Effector memory CD4-positive, alpha-beta T cell (primary cell): ENCODE data around the gene MLLT3.

Source experiments
- DNase-seq, 3 donors: peaks; one replicate each; pipeline ENCODE4 v3.0.0-alpha.2; 2020
- H3K27ac ChIP-seq: 2 replicates; pipeline ENCODE4 v1.7.0; 2013; ENCODE audit warnings: mild to moderate bottlenecking, low read length, moderate library complexity; ENCODE audit not compliant: insufficient read depth, poor library complexity, severe bottlenecking
- H3K27me3 ChIP-seq: replicated peaks from 2 replicates; pipeline ENCODE4 v1.7.0; 2013; ENCODE audit warnings: mild to moderate bottlenecking, low read length; ENCODE audit not compliant: insufficient read depth, control insufficient read depth, poor library complexity, severe bottlenecking
- H3K36me3 ChIP-seq: 2 replicates; pipeline ENCODE4 v1.7.0; 2013; ENCODE audit warnings: mild to moderate bottlenecking, low read length, moderate library complexity; ENCODE audit not compliant: control insufficient read depth, insufficient read depth
- H3K4me1 ChIP-seq: 2 replicates; pipeline ENCODE4 v1.7.0; 2013; ENCODE audit warnings: low read length, mild to moderate bottlenecking; ENCODE audit not compliant: control insufficient read depth, insufficient read depth, poor library complexity, severe bottlenecking
- H3K4me3 ChIP-seq: 2 replicates; pipeline ENCODE4 v1.7.0; 2013; ENCODE audit warnings: low read length, low read depth, mild to moderate bottlenecking; ENCODE audit not compliant: insufficient read depth, poor library complexity, severe bottlenecking
- H3K9me3 ChIP-seq: 2 replicates; pipeline ENCODE4 v1.7.0; 2013; ENCODE audit warnings: mild to moderate bottlenecking, low read length, moderate library complexity; ENCODE audit not compliant: control insufficient read depth

Gene MLLT3

DNA sequence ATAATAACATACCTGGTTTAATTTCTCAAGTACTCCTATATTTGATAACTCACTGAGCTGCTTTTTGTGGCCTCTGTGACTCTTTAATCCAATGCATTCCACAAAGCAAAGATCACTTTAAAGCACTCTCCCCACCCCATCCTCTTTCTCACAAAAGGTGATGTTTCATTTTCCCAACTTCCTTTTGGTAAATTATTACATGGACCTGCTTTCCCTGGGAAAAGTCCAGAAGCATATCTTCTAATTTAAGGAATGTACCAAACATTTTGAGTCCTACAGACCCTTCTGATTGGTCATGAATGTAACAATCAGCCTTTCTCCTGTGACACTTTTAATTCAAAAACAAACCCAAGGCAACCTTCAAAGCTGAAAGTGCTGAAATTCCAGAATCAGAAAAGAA is 71.1 kb downstream of the MLLT3 start:
- Histone ChIP-seq H3K27ac (no peak overlapping the region), H3K4me1 (peaks cover 19% of the 10 kb centered on the region), H3K4me3 (no peak overlapping the region), H3K27me3 (no peaks in the 10 kb centered on the region), H3K9me3 (no peaks in the 10 kb centered on the region), H3K36me3 (no peaks in the 10 kb centered on the region)
- no peak for DNase-seq

DNA sequence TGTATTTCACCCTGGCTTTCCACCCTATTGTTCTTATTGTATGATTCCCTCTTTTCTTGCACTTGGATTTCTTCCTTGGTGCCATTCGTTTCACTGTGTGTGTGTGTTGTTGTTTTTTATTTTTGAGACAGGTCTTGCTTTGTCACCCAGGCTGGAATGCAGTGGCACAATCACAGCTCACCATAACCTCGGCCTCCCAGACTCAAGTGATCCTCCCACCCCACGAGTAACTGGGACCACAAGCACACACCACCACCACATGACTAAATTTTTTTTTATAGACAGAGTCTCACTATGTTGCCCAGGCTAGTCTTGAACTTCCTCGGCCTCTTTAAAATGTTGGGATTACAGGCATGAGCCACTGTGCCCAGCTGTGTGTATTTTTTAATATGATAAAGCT is 72.0 kb downstream of the MLLT3 start:
- Histone ChIP-seq H3K36me3 (no peaks in the 10 kb centered on the region), H3K4me3 (no peak overlapping the region), H3K4me1 (peaks cover 19% of the 10 kb centered on the region), H3K27ac (no peak overlapping the region), H3K27me3 (no peaks in the 10 kb centered on the region), H3K9me3 (no peaks in the 10 kb centered on the region)
- no peak for DNase-seq

GRCh38 chr9:20549053-20549452 is 73.2 kb downstream of the MLLT3 start:
- Histone ChIP-seq H3K27ac (no peak overlapping the region), H3K4me3 (no peak overlapping the region), H3K27me3 (no peaks in the 10 kb centered on the region), H3K36me3 (no peaks in the 10 kb centered on the region), H3K4me1 (peaks cover 9% of the 10 kb centered on the region), H3K9me3 (no peaks in the 10 kb centered on the region)
- no peak for DNase-seq

DNA sequence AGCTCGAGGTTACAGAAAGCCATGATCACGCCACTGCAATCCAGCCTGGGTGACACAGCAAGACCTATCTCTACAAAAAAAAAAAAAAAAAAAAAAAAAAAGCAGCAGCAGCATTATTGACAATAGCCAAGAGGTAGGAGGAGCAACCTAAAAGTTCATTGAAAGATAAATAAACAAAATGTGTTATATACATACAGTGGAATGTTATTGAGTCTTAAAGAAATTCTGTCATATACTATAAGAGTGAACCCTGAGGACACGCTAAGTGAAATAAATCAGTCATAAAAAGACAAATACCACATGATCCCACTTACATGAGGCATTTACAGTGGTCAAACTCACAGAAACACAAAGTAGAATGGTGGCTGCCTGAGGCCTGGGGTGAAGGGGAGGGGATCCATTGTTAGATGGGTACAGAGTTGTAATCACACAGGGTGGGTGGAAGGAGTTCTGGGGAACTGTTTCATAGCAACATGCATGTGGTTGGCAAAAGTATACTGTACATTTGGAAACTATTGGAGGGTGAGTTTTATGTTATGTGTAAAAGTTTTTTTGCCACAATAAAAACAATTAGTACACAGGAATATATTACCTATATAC is 77.2 kb downstream of the MLLT3 start:
- Histone ChIP-seq H3K27ac (no peak overlapping the region), H3K4me1 (no peaks in the 10 kb centered on the region), H3K27me3 (no peaks in the 10 kb centered on the region), H3K36me3 (no peaks in the 10 kb centered on the region), H3K4me3 (no peak overlapping the region), H3K9me3 (no peaks in the 10 kb centered on the region)
- no peak for DNase-seq

GRCh38 chr9:20540169-20540863 is 82.0 kb downstream of the MLLT3 start:
- Histone ChIP-seq H3K9me3 (no peaks in the 10 kb centered on the region), H3K36me3 (no peaks in the 10 kb centered on the region), H3K27me3 (no peaks in the 10 kb centered on the region), H3K4me3 (no peak overlapping the region), H3K4me1 (no peaks in the 10 kb centered on the region), H3K27ac (no peak overlapping the region)
- no peak for DNase-seq

GRCh38 chr9:20538956-20539355 is 83.3 kb downstream of the MLLT3 start:
- no peak overlapping the region for H3K4me3 ChIP-seq
- no peak for DNase-seq
- H3K27ac ChIP-seq: no peak overlapping the region
- no peaks in the 10 kb centered on the region for H3K27me3 ChIP-seq
- H3K4me1 ChIP-seq: no peaks in the 10 kb centered on the region
- no peaks in the 10 kb centered on the region for H3K9me3 ChIP-seq
- no peaks in the 10 kb centered on the region for H3K36me3 ChIP-seq

DNA sequence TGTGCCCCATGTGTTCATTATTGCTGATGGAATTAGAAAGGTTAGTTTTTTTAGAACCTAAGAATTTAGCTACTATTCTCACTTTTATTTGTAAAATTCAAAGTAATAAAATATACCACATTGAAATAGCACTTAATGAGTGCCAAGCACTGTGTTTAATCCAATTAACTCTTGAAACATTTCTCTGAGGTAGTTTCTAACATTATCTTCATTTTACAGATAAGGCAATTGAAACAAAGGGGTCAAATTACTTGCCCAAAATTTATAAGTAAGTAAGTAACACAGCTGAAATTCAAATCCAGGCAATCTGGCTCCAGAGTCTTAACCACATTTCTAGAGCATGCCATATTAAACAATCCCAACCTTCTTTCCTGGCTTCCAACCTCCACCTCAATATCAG is 84.2 kb downstream of the MLLT3 start:
- Histone ChIP-seq H3K36me3 (no peaks in the 10 kb centered on the region), H3K27ac (no peak overlapping the region), H3K4me3 (no peak overlapping the region), H3K27me3 (no peaks in the 10 kb centered on the region), H3K4me1 (no peaks in the 10 kb centered on the region), H3K9me3 (no peaks in the 10 kb centered on the region)
- DNase-seq: no peak

GRCh38 chr9:20537294-20537693 is 85.0 kb downstream of the MLLT3 start:
- Histone ChIP-seq H3K27me3 (no peaks in the 10 kb centered on the region), H3K27ac (no peak overlapping the region), H3K4me3 (no peak overlapping the region), H3K9me3 (no peaks in the 10 kb centered on the region), H3K4me1 (no peaks in the 10 kb centered on the region), H3K36me3 (no peaks in the 10 kb centered on the region)
- DNase-seq: no peak

- Histone ChIP-seq H3K4me3 (no peak overlapping the region), H3K27me3 (no peaks in the 10 kb centered on the region), H3K4me1 (peaks cover 6% of the 10 kb centered on the region), H3K36me3 (no peaks in the 10 kb centered on the region), H3K27ac (no peak overlapping the region), H3K9me3 (no peaks in the 10 kb centered on the region)
- DNase-seq: no peak
Observed at GRCh38 chr9:20532584-20532983, 89.7 kb downstream of the MLLT3 start.

GRCh38 chr9:20529837-20530236 is 92.5 kb downstream of the MLLT3 start:
- no peak overlapping the region for H3K4me3 ChIP-seq
- H3K27me3 ChIP-seq: no peaks in the 10 kb centered on the region
- H3K4me1 ChIP-seq: peaks cover 6% of the 10 kb centered on the region
- no peaks in the 10 kb centered on the region for H3K36me3 ChIP-seq
- H3K9me3 ChIP-seq: no peaks in the 10 kb centered on the region
- DNase-seq: no peak
- no peak overlapping the region for H3K27ac ChIP-seq
